GM23338 (cell line): ENCODE results near the gene PLAC8.
A peak's percentile ranks its signal among the peaks of the same experiment; 100 is the strongest.

Experiments
- CTCF ChIP-seq, 2 experiments: fragments of 200-600 bp in 1 of 2; sonication (generic) in 1 of 2; conservative IDR thresholded peaks; 2 replicates each; pipeline versions ENCODE4 v1.5.1 to v1.6.1; 2016 to 2017; ENCODE audit warnings: antibody characterized with exemption in 2 of 2, low read depth in 2 of 2, mild to moderate bottlenecking in 2 of 2, moderate library complexity in 1 of 2
- JUNB ChIP-seq: IDR thresholded peaks from one replicate; pipeline ENCODE4 v1.6.1; 2016; ENCODE audit warnings: antibody characterized with exemption; ENCODE audit not compliant: unreplicated experiment

- TF ChIP-seq JUNB (no peak), CTCF (conservative IDR thresholded peaks at IDR 0.05; ENCODE audit: low read depth in 2 of 2) (0 out of 4 replicates have a peak, but pooled peaks of 1 of the 2 experiments have one; percentile 6)
Measured at GRCh38 chr4:83040269-83040668, 74.3 kb downstream of the PLAC8 start.
